GM18868 (cell line): ENCODE data around the gene NID2.

Experiments used
- ATAC-seq: cut with Tn5 transposase; IDR thresholded peaks from one replicate; pipeline ENCODE4 v1.9.1; 2021; ENCODE audit warnings: mild to moderate bottlenecking, moderate library complexity; ENCODE audit not compliant: unreplicated experiment

Gene NID2

GRCh38 chr14:51969852-51970540, 98.9 kb downstream of the NID2 start:
- no peak for ATAC-seq

- ATAC-seq: no peak
Measured at GRCh38 chr14:51967521-51967920, 101.3 kb downstream of the NID2 start.

- no peak for ATAC-seq
Measured at GRCh38 chr14:51963286-51963685, 105.6 kb downstream of the NID2 start.

DNA sequence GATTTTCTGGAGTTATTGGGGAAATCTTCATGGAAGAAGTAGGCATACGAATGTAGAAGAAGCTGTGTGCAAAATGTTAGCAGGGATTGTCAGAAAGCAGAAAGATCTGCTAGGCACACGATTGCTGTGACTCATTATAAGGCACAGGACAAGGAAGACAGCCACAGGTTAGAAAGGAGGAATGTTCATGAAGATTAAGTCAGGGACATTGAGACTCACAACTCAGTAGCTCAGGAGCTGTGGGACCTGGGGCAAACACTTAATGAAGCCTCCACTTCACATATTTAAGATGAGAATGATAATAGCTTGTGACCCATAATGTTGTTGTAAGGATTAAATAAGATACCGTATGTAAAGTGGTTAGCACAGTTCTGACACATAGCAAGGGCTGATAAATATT, 106.1 kb downstream of the NID2 start:
- ATAC-seq: no peak

DNA sequence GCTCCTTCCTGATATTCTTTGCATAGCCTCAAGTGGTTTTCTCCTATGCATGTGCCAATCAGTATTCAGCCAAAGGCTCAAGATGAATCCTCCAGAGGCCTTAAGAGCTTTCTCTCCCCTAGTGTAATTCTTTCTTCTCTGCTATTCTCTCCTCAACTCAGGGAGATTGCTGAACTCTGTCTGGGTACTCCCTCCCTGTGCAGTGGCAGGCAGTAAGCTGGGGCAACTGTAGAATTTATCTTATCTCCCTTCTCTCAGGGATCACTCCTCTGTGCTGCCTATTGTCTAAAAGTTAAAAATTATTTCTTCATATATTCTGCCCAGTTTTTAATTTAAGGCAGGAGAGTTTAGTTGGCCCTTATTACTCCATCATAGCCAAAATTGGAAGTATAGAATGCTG, 108.0 kb downstream of the NID2 start:
- ATAC-seq: no peak

DNA sequence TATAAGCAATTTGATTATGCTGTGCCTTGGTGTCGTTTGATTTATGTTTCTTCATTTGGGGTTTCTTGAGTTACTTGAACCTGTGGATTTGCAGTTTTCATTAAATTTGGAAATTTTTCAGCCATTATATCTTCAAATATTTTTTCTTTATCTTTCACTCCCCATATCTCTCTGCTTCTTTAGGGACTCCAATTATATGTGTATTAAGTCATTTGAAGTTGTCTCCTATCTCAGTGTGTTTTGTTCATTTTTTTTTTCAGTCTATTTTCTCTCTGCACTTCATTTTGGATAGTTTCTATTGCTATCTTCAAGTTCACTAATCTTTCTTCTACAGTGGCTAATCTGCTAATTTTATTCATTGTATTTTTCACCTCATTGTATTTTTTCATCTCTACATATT, 108.9 kb downstream of the NID2 start:
- ATAC-seq: no peak

GRCh38 chr14:51957950-51958349, 110.9 kb downstream of the NID2 start:
- ATAC-seq: no peak
